ENCODE data around the gene FFAR1. TPM values are rescaled to one million over a fixed set of nuclear protein-coding genes. Genes with fewer than 3 reads are reported as not detected.

Gene FFAR1
- total and polyA plus RNA-seq, 2 donors (not counting 3 experiments of a cell fraction or from before 2014, with no cell fraction given): not detected

- ChIA-PET CTCF (no interaction called here), POLR2A (no interaction called here)
- H2AFZ ChIP-seq (ENCODE audit: low read depth, low read length): no peak overlapping the region
- no peaks in the 10 kb centered on the region for H3K9me1 ChIP-seq (replicated peaks; ENCODE audit: control insufficient read depth, extremely low read depth, insufficient read depth, low read length)
- TF ChIP-seq FOS (IDR thresholded peaks at IDR 0.05; ENCODE audit: borderline replicate concordance, insufficient read depth, low read length) (no peak), GATA2 (IDR thresholded peaks at IDR 0.05; ENCODE audit: insufficient read depth, insufficient read length, low read depth, low read length) (no peak), POLR2A (IDR thresholded peaks at IDR 0.05; ENCODE audit: low read depth, low read length) (no peak), CTCF (IDR thresholded peaks at IDR 0.05; ENCODE audit: extremely low read depth in 1 of 2, insufficient read depth in 1 of 2, low read depth in 1 of 2, low read length in 2 of 2) (no peak), JUN (IDR thresholded peaks at IDR 0.05; ENCODE audit: borderline replicate concordance, insufficient read depth, insufficient read length, low read depth) (no peak), POLR2AphosphoS5 (IDR thresholded peaks at IDR 0.05; ENCODE audit: insufficient read depth, low read depth, low read length) (no peak), MYC (IDR thresholded peaks at IDR 0.05; ENCODE audit: low read depth, low read length) (no peak), EZH2 (IDR thresholded peaks at IDR 0.05; ENCODE audit: borderline replicate concordance, low read depth, low read length, severe bottlenecking) (no peak), MAX (IDR thresholded peaks at IDR 0.05; ENCODE audit: insufficient read depth, insufficient read length) (no peak)
- H3K79me2 ChIP-seq (ENCODE audit: control insufficient read depth, insufficient read depth, low read length): no peaks in the 10 kb centered on the region
- H3K4me2 ChIP-seq (ENCODE audit: insufficient read depth, low read length): no peak overlapping the region
- H3K4me3 ChIP-seq (replicated peaks in 1 of 3; ENCODE audit: insufficient read depth in 1 of 3, low read depth in 1 of 3, low read length in 3 of 3): no peak overlapping the region
- no peak for DNase-seq (ENCODE audit: low read depth, low spot score)
- no peaks in the 10 kb centered on the region for H3K4me1 ChIP-seq (ENCODE audit: control insufficient read depth, extremely low read depth, insufficient read depth, low read length)
- intact Hi-C loops (cut with micrococcal nuclease): no loop called here
- no peak overlapping the region for H3K9ac ChIP-seq (replicated peaks; ENCODE audit: extremely low read depth, insufficient read depth, low read length)
- no peaks in the 10 kb centered on the region for H3K36me3 ChIP-seq (ENCODE audit: control insufficient read depth in 2 of 2, extremely low read depth in 1 of 2, insufficient read depth in 2 of 2, low read length in 2 of 2)
- BruUV-seq (replicated peaks): no TSS peak
- peaks cover 0 to 2% of the 10 kb centered on the region in 2 experiments for H3K27me3 ChIP-seq (ENCODE audit: control insufficient read depth in 2 of 2, insufficient read depth in 2 of 2, low read length in 2 of 2)
- FAIRE-seq: no peak
- H3K27ac ChIP-seq (ENCODE audit: insufficient read depth, low read depth, low read length): no peak overlapping the region
- no peaks in the 10 kb centered on the region for H4K20me1 ChIP-seq (replicated peaks; ENCODE audit: control insufficient read depth, extremely low read depth, insufficient read depth, low read length)
- H3K9me3 ChIP-seq (replicated peaks; ENCODE audit: control insufficient read depth, insufficient read depth, low read length): no peaks in the 10 kb centered on the region
- dilution Hi-C loops (cut with MboI; ENCODE audit: extremely low pct_ligation_motif_present, low sequenced_read_pairs): no loop called here
Observed at GRCh38 chr19:35368378-35368777, 20.7 kb downstream of the FFAR1 start.
